Activated CD4-positive, alpha-beta T cell treated with anti-CD3 and anti-CD28 coated beads for 48 hours (primary cell): ENCODE results near the gene ALMS1.
A peak's percentile ranks its signal among the peaks of the same experiment; 100 is the strongest.
"Not testable (repeated sequence)": the region's sequence is repeated elsewhere in the genome, so short reads cannot be mapped to it uniquely, and the experiment has no call there.

ENCODE experiments used
- DNase-seq: peaks from one replicate; pipeline ENCODE4 v3.0.0-alpha.2; 2020

Gene ALMS1, protein sequence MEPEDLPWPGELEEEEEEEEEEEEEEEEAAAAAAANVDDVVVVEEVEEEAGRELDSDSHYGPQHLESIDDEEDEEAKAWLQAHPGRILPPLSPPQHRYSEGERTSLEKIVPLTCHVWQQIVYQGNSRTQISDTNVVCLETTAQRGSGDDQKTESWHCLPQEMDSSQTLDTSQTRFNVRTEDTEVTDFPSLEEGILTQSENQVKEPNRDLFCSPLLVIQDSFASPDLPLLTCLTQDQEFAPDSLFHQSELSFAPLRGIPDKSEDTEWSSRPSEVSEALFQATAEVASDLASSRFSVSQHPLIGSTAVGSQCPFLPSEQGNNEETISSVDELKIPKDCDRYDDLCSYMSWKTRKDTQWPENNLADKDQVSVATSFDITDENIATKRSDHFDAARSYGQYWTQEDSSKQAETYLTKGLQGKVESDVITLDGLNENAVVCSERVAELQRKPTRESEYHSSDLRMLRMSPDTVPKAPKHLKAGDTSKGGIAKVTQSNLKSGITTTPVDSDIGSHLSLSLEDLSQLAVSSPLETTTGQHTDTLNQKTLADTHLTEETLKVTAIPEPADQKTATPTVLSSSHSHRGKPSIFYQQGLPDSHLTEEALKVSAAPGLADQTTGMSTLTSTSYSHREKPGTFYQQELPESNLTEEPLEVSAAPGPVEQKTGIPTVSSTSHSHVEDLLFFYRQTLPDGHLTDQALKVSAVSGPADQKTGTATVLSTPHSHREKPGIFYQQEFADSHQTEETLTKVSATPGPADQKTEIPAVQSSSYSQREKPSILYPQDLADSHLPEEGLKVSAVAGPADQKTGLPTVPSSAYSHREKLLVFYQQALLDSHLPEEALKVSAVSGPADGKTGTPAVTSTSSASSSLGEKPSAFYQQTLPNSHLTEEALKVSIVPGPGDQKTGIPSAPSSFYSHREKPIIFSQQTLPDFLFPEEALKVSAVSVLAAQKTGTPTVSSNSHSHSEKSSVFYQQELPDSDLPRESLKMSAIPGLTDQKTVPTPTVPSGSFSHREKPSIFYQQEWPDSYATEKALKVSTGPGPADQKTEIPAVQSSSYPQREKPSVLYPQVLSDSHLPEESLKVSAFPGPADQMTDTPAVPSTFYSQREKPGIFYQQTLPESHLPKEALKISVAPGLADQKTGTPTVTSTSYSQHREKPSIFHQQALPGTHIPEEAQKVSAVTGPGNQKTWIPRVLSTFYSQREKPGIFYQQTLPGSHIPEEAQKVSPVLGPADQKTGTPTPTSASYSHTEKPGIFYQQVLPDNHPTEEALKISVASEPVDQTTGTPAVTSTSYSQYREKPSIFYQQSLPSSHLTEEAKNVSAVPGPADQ (N-terminal part only)

GRCh38 chr2:73385504-73386341, at the start of gene ALMS1:
ALMS1 (plus strand) TSS chr2:73385836; CDS start chr2:73385869, 33 bp downstream.
- DNase-seq = peak; percentile 92

GRCh38 chr2:73337828-73338227, 47.8 kb upstream of the ALMS1 start:
- no peak for DNase-seq

DNA sequence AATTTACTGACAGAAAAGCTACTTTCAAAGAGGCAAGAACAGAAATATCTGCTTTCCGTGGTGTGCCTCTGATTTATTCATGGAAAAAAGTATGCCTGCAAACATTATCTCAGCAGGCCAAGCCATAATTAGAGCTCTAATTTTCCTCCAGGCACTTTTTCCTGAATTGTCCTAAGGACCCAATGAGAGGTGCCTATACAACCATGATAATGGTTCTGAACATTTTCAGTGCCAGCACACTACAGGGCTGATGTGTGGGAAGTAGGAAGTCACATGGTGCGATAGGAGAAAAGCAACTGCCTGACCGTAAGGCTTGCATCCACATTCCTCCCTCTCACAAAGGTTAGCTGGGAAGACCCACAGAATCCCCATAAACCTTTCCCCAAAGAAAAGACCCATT, 46.4 kb upstream of the ALMS1 start:
- no peak for DNase-seq

DNA sequence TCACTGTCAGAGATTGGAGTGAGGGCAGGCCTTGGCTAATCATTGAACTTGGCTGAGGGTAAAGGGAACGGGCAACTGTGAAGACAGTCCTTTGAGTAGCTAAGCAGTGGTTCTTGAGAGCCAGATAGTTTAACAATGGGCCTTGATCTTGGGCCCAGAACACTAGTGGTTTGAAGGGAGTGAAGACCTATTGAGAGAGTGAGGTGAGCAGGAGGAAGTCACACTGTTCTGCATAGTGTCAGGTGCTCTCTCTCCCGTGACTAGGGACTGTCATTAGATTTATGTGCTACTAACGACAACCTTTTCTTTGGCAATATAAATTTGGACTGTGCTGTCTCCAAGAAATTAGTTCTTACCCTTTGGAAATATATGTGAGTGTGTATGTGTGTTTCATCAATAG, 44.6 kb upstream of the ALMS1 start:
- no peak for DNase-seq

- DNase-seq = no peak
These were observed 41.6 kb upstream of the ALMS1 start for GRCh38 chr2:73343992-73344391.

- DNase-seq = not testable (repeated sequence)
These were observed 40.9 kb upstream of the ALMS1 start for GRCh38 chr2:73344747-73345146.

GRCh38 chr2:73350035-73350691, 35.5 kb upstream of the ALMS1 start:
- DNase-seq = no peak

DNA sequence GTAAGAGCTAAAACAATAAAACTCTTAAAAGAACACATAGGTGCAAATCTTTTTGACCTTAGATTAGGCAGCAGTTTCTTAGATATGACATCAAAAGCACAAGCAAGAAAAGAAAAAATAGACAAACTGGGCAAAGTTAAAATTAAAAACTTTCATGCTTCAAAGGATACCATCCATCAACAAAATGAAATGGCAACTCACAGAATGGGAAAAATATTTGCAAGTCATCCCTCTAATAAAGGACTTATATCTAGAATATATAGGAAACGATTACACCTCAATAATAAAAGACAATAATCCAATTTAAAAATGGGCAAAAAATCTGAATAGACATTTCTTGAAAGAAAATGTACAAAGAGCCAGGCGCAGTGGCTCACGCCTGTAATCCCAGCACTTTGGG, 29.5 kb upstream of the ALMS1 start:
- DNase-seq = no peak

- DNase-seq = no peak
These were observed 25.5 kb upstream of the ALMS1 start for GRCh38 chr2:73359915-73360697.

DNA sequence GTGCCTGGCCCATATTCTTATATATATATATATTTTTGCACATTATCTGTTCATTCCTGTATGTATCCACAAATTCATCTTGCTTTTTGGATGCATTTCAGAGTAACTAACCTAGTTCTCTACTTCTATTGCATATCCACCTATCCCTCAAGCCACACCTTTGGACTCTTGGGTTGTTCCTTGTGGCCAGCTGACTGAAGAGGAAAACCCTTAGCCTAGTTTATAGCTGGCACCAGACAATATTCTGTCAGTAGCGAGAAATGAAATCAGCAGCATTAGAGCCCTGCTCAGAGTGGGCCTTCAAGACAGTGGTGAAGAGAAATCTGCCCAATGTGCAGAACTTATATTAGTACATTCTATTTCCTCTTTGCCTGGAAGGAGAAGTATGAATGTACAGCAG, 19.6 kb upstream of the ALMS1 start:
- DNase-seq = no peak

GRCh38 chr2:73368781-73369180, 16.9 kb upstream of the ALMS1 start:
- DNase-seq = no peak

- DNase-seq = no peak
These were observed 15.3 kb upstream of the ALMS1 start for GRCh38 chr2:73370348-73370747.

- no peak for DNase-seq
These were observed 12.3 kb upstream of the ALMS1 start for GRCh38 chr2:73373344-73373743.

GRCh38 chr2:73374269-73374668, 11.4 kb upstream of the ALMS1 start:
- no peak for DNase-seq

- DNase-seq = no peak
These were observed 9.0 kb upstream of the ALMS1 start for GRCh38 chr2:73376681-73377080.

GRCh38 chr2:73383036-73383435, 2.6 kb upstream of the ALMS1 start:
- no peak for DNase-seq

GRCh38 chr2:73385123-73385503, 523 bp upstream of the ALMS1 start:
- DNase-seq = no peak

DNA sequence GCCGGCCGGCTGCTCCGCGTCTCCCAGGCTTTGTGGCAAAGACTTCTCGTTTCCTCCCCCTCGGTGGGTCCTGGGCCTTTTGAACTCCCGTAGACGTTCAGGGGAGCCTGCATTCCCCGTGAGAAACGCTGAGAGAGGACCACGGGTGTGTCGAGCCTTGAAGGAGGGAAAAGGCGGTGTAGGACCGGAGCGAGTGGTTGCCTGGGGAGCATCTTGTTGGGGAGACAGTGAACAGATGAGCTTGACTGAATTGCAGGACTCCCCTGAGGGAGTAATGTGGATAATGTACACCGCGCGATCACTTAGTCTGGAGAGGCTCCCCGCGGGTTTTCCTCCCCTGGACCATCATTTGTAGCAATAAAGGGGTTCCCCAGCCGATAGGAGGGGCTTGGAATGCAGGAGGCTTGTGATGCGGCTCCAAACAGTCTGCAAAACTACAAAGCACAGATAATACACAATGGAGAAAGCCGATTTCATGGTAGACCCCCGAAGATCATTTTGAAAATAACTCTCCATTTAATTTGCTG, 769 bp downstream of the ALMS1 start:
- no peak for DNase-seq

DNA sequence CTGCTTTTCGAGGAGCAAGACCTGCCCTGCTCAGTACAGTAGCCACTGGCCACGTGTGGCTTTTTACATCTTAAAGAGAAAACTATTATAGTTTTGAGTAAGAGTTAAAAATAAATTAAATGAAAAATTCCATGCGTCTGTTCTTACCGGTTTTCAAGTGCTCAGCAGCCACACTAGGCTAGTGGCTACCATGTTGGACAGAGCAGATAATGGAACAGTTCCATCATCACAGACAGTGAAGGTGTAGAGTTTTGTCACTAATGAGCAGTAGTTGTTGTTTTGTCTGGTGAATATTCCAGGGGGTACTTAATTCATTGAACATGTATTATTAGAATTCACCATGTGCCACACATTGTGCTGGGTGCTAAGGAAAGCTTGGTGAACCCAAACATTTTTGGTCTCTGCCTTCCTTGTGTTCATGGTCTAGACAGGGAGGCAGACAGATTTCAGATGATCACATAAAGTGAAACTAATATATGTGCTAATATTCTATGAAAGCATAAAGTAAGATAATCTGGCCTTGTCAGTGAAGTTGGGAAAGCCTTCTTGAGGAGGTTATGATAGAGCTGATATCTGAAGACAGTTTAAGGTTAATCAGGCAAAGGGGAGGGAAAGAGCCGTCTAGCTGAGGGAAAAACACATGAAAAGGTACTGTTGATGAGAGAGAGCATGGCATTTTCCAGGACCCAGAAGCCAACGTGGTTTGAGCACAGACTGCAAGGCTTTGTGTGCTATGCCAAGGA, 1.4 kb downstream of the ALMS1 start:
- no peak for DNase-seq
